CD4-positive, alpha-beta T cell treated with Interleukin-17A for 1 hour (primary cell): ENCODE results near the gene COL4A1.

Source experiments
- DNase-seq: peaks from one replicate; pipeline ENCODE4 v3.0.0-alpha.2; 2020

COL4A1 gene

GRCh38 chr13:110272651-110273050 lies 34.3 kb downstream of the COL4A1 start:
- DNase-seq = no peak

- DNase-seq = no peak
Observed at GRCh38 chr13:110272227-110272626, 34.7 kb downstream of the COL4A1 start.

GRCh38 chr13:110271313-110271712 lies 35.6 kb downstream of the COL4A1 start:
- DNase-seq = no peak

GRCh38 chr13:110270507-110270906 lies 36.5 kb downstream of the COL4A1 start:
- no peak for DNase-seq

GRCh38 chr13:110269509-110270185 lies 37.3 kb downstream of the COL4A1 start:
- DNase-seq = no peak

GRCh38 chr13:110268576-110269185 lies 38.3 kb downstream of the COL4A1 start:
- DNase-seq = no peak

GRCh38 chr13:110268061-110268460 lies 38.9 kb downstream of the COL4A1 start:
- DNase-seq = no peak

GRCh38 chr13:110266983-110267382 lies 40.0 kb downstream of the COL4A1 start:
- DNase-seq = no peak

- no peak for DNase-seq
Observed at GRCh38 chr13:110266431-110266809, 40.5 kb downstream of the COL4A1 start.

GRCh38 chr13:110265682-110266430 lies 41.1 kb downstream of the COL4A1 start:
- DNase-seq = no peak

- DNase-seq = no peak
Observed at GRCh38 chr13:110265341-110265681, 41.6 kb downstream of the COL4A1 start.

- DNase-seq = no peak
Observed at GRCh38 chr13:110264685-110265275, 42.2 kb downstream of the COL4A1 start.

GRCh38 chr13:110263888-110264287 lies 43.1 kb downstream of the COL4A1 start:
- DNase-seq = no peak

- DNase-seq = no peak
Observed at GRCh38 chr13:110263404-110263803, 43.6 kb downstream of the COL4A1 start.

- no peak for DNase-seq
Observed at GRCh38 chr13:110262508-110263291, 44.3 kb downstream of the COL4A1 start.

GRCh38 chr13:110262082-110262436 lies 44.9 kb downstream of the COL4A1 start:
- DNase-seq = no peak

GRCh38 chr13:110261166-110262081 lies 45.5 kb downstream of the COL4A1 start:
- DNase-seq = no peak

- DNase-seq = no peak
Observed at GRCh38 chr13:110259651-110260050, 47.3 kb downstream of the COL4A1 start.

GRCh38 chr13:110258876-110259631 lies 47.9 kb downstream of the COL4A1 start:
- DNase-seq = no peak

GRCh38 chr13:110257408-110257807 lies 49.5 kb downstream of the COL4A1 start:
- no peak for DNase-seq
